Thyroid gland (tissue), 4 donors: ENCODE measurements around the gene TRAF3IP1.

Experiments
- POLR2A ChIP-seq, 2 donors: fragments of 450-650 bp; IDR thresholded peaks; one replicate each; pipeline ENCODE4 v1.6.1; 2017; ENCODE audit warnings: antibody characterized with exemption in 2 of 2, mild to moderate bottlenecking in 2 of 2, moderate library complexity in 1 of 2
- TF ChIP-seq, protein P1 (sequence below), 6 experiments: fragments of 200-600 bp in 3 of 6; fragments of 450-650 bp in 3 of 6; sonication (generic) in 3 of 6; IDR thresholded peaks; one replicate each; pipeline ENCODE4 v1.5.1; 2016 to 2019; ENCODE audit warnings: antibody characterized with exemption in 6 of 6, mild to moderate bottlenecking in 2 of 6, inconsistent platforms in 1 of 6, moderate library complexity in 1 of 6

DNA sequence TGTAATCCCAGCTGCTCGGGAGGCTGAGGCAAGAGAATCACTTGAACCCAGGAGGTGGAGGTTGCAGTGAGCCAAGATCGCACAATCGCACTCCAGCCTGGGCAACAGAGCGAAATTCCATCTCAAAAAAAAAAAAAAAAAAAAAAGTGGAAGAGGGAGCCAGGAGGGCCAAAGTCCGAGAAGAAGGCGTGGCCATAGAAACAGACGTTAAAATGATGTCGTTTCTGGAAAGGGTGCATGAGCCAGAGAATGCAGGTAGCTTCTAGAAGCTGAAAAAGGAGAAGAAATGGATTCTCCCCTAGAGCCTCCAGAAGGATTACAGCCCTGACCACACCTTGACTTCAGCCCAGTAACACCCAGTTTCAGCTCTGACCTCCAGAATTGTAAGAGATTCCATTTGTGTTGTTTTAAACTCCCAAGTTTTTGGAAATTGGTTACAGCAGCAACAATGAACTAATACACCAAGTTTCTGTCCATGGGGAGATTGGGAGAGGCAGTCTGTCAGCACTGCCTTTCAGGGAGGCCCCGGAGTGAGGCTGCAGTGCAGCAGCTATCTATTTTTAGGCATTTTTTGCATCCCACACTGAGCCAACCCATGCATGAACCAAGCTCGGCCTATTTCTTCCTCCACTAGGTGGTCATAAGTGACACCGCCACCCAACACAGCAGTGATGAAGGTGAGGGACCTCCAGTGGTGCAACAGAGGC is 14.2 kb upstream of the TRAF3IP1 start:
- TF ChIP-seq, protein P1, sequence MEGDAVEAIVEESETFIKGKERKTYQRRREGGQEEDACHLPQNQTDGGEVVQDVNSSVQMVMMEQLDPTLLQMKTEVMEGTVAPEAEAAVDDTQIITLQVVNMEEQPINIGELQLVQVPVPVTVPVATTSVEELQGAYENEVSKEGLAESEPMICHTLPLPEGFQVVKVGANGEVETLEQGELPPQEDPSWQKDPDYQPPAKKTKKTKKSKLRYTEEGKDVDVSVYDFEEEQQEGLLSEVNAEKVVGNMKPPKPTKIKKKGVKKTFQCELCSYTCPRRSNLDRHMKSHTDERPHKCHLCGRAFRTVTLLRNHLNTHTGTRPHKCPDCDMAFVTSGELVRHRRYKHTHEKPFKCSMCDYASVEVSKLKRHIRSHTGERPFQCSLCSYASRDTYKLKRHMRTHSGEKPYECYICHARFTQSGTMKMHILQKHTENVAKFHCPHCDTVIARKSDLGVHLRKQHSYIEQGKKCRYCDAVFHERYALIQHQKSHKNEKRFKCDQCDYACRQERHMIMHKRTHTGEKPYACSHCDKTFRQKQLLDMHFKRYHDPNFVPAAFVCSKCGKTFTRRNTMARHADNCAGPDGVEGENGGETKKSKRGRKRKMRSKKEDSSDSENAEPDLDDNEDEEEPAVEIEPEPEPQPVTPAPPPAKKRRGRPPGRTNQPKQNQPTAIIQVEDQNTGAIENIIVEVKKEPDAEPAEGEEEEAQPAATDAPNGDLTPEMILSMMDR (IDR thresholded peaks at IDR 0.05): no peak
- TF ChIP-seq POLR2A (IDR thresholded peaks at IDR 0.05): no peak
